Lung (tissue), 12 donors: Measurements from ENCODE around the gene UCHL5. TPM values are rescaled to one million over a fixed set of nuclear protein-coding genes. Genes with fewer than 3 reads are reported as not detected.
"Not testable (repeated sequence)": the region's sequence is repeated elsewhere in the genome, so short reads cannot be mapped to it uniquely, and the experiment has no call there.

ENCODE experiments used
- ATAC-seq: fragments of 200-7000 bp; cut with Tn5 transposase; one replicate; pipeline ENCODE4 v1.9.1; 2020; ENCODE audit warnings: moderate number of reproducible peaks; ENCODE audit not compliant: insufficient read depth, low FRiP score
- DNase-seq, 3 donors: peaks; one replicate each; pipeline ENCODE4 v3.0.0-alpha.2; 2013 to 2017
- H3K27ac ChIP-seq, 2 donors: one replicate each; pipeline ENCODE4 v1.5.1; 2013; ENCODE audit warnings: mild to moderate bottlenecking in 2 of 2, moderate library complexity in 2 of 2, control low read depth in 1 of 2, inconsistent platforms in 1 of 2, low read depth in 1 of 2, low read length in 1 of 2
- H3K27me3 ChIP-seq, 3 donors: one replicate each; pipeline ENCODE4 v1.5.1; 2013; ENCODE audit warnings: low read length in 2 of 3; ENCODE audit not compliant: control insufficient read depth in 3 of 3, insufficient read depth in 3 of 3
- H3K36me3 ChIP-seq, 4 donors: one replicate each; pipeline ENCODE4 v1.5.1; 2013; ENCODE audit warnings: low read length in 4 of 4, mild to moderate bottlenecking in 1 of 4, moderate library complexity in 1 of 4; ENCODE audit not compliant: control insufficient read depth in 4 of 4, insufficient read depth in 4 of 4
- H3K4me1 ChIP-seq, 5 donors: one replicate each; pipeline ENCODE4 v1.5.1; 2013; ENCODE audit warnings: low read length in 5 of 5, mild to moderate bottlenecking in 2 of 5, moderate library complexity in 1 of 5; ENCODE audit not compliant: control insufficient read depth in 5 of 5, insufficient read depth in 5 of 5
- H3K4me3 ChIP-seq: one replicate; pipeline ENCODE4 v1.5.1; 2013; ENCODE audit warnings: mild to moderate bottlenecking, control low read depth, moderate library complexity
- H3K9ac ChIP-seq, 2 donors: one replicate each; pipeline ENCODE4 v1.5.1; 2013; ENCODE audit warnings: low read length in 2 of 2, control low read depth in 1 of 2; ENCODE audit not compliant: insufficient read depth in 1 of 2
- H3K9me3 ChIP-seq, 4 donors: one replicate each; pipeline ENCODE4 v1.5.1; 2013; ENCODE audit warnings: low read length in 3 of 4, mild to moderate bottlenecking in 1 of 4, moderate library complexity in 1 of 4; ENCODE audit not compliant: control insufficient read depth in 4 of 4, insufficient read depth in 3 of 4
- CTCF ChIP-seq: IDR thresholded peaks from 2 replicates; pipeline ENCODE4 v1.5.1; 2012; ENCODE audit warnings: mild to moderate bottlenecking; ENCODE audit errors: control extremely low read depth, extremely low read depth
- WGBS, 2 donors: extraction: QIAGEN DNeasy Blood & Tissue Kit; methylation state at CpG; one replicate each; pipeline ENCODE4 v1.1.7; 2013; 5-methylcytosine and 5-hydroxymethylcytosine counted together
- polyA plus RNA-seq, 2 donors: library from polyadenylated mRNA; stranded (reverse); fragments of 200-250 nt; gene quantifications; one replicate each; pipeline ENCODE4 v1.2.1, GENCODE V29; 2013
- total RNA-seq, 2 donors: library from RNA; depleted of rRNA in 1 of 2; stranded (reverse); fragments of >200 nt in 1 of 2; gene quantifications; one replicate each; pipeline ENCODE4 v1.2.1, GENCODE V29; 2014 to 2021
- donor health status: control.
- donor health status: control.
- donor health status: Bipolar disorder and iron deficiency.
- donor health status: healthy.
- donor health status: DM: yes; HTN: yes; CAD: no.

Gene UCHL5
- total and polyA plus RNA-seq, 4 donors: 13.7 to 48.9 (median 22.9) TPM

GRCh38 chr1:192993426-192994085 lies 65.6 kb downstream of the UCHL5 start:
- no peaks in the 10 kb centered on the region for H3K27me3 ChIP-seq
- no peak overlapping the region for H3K27ac ChIP-seq
- H3K36me3 ChIP-seq: peaks cover 0 to 7% (median 5%) of the 10 kb centered on the region in 4 donors
- H3K4me3 ChIP-seq: no peak overlapping the region
- TF ChIP-seq CTCF: no peak
- no peak for ATAC-seq
- H3K9ac ChIP-seq: no peak overlapping the region
- DNase-seq: no peak
- peaks cover 0 to 2% (median 0%) of the 10 kb centered on the region in 5 donors for H3K4me1 ChIP-seq
- 94 to 96% methylated on average over 10 of the region's 10 CpGs for WGBS, 2 donors
- H3K9me3 ChIP-seq: peaks cover 0 to 6% (median 1%) of the 10 kb centered on the region in 4 donors

GRCh38 chr1:192986748-192987334 lies 72.3 kb downstream of the UCHL5 start:
- H3K36me3 ChIP-seq, H3K4me3 ChIP-seq, H3K27ac ChIP-seq, ATAC-seq, H3K9ac ChIP-seq, H3K9me3 ChIP-seq, DNase-seq, H3K4me1 ChIP-seq, H3K27me3 ChIP-seq: not testable (repeated sequence)
- WGBS, 2 donors: 91 to 99% methylated on average over 29 to 38 of the region's 38 CpGs

GRCh38 chr1:192986110-192986747 lies 72.9 kb downstream of the UCHL5 start:
- DNase-seq (no peak), ATAC-seq (no peak)
- H3K9me3 ChIP-seq: no peaks in the 10 kb centered on the region
- H3K27ac ChIP-seq: no peak overlapping the region
- peaks cover 0 to 4% (median 0%) of the 10 kb centered on the region in 4 donors for H3K36me3 ChIP-seq
- 88 to 89% methylated on average over 8 of the region's 8 CpGs for WGBS, 2 donors
- H3K27me3 ChIP-seq: no peaks in the 10 kb centered on the region
- TF ChIP-seq CTCF: no peak
- H3K4me1 ChIP-seq: peaks cover 0 to 1% (median 0%) of the 10 kb centered on the region in 5 donors
- no peak overlapping the region for H3K9ac ChIP-seq
- no peak overlapping the region for H3K4me3 ChIP-seq

- Histone ChIP-seq H3K27ac (no peak overlapping the region), H3K9ac (no peak overlapping the region), H3K36me3 (peaks cover 0 to 4% (median 0%) of the 10 kb centered on the region in 4 donors), H3K27me3 (no peaks in the 10 kb centered on the region), H3K4me1 (peaks cover 0 to 1% (median 0%) of the 10 kb centered on the region in 5 donors), H3K9me3 (no peaks in the 10 kb centered on the region), H3K4me3 (no peak overlapping the region)
- TF ChIP-seq CTCF: no peak
- DNase-seq: no peak
- no peak for ATAC-seq
- WGBS, 2 donors: 58 to 83% methylated on average over 1 of the region's 1 CpG
Observed at GRCh38 chr1:192984080-192984479, 75.1 kb downstream of the UCHL5 start.
